T47D (cell line): ENCODE results near the gene TTC24.

Experiments
- DNase-seq, 2 experiments: peaks; one replicate each; pipeline versions ENCODE4 v3.0.0 to v3.0.0-alpha.2; 2011 to 2012; ENCODE audit warnings: low read depth in 1 of 2, low spot score in 1 of 2
- JUND ChIP-seq: IDR thresholded peaks from 2 replicates; pipeline ENCODE4 v1.6.1; 2012; ENCODE audit warnings: low read depth
- in situ Hi-C: cut with HindIII; loops from 2 replicates; pipeline ENCODE4 v1.10.0; 2016; ENCODE audit warnings: low sequenced_read_pairs, low pct_unique_long_range_greater_than_20kb

Gene TTC24

DNA sequence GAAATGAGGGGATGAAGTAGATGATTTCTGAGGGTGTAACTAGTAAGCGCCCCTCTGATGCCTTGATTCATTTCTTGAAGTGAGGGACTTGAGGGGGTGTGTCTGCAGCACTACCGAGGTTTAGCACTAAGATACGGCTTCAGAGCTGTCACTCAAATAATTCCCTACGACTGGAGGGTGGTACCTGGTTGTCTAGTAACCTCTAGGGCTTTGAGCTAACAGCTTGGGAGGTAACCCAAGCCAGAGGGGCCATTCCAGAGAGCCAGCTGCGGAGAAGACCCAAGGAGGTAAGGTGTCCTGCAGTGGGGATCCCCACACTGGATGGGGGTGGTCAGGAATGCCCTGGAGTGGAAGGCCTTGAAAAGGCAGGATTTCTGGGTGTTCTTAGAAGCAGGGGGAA, at the start of gene TTC24:
TSS of gene TTC24 (plus strand) at position 252 of the 400 bp plus-strand sequence. CDS start 1,642 bp downstream, outside the sequence.
- in situ Hi-C loops: no loop called here
- TF ChIP-seq JUND: no peak
- no peak for DNase-seq

DNA sequence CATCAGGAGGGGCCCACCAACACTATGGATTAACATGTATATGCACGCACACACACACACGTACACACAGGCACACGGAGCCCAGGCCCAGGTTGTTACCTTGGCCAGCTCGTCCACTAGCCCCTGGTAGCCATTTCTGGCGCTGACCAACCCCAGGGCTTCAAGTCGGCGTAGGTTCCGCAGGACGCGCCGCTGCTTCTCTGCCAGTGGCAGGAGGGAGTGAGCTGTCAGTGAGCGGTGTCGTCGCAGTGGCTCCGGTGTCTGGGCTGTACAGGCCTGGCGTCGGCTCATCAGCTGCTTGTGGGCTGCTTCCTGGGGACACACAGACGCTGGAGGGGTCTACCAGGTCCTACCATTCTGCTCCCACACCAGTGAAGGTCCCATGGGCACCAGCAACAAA, 49.5 kb upstream of the TTC24 start:
- DNase-seq: no peak
- TF ChIP-seq JUND: no peak
- in situ Hi-C loops: no loop called here

DNA sequence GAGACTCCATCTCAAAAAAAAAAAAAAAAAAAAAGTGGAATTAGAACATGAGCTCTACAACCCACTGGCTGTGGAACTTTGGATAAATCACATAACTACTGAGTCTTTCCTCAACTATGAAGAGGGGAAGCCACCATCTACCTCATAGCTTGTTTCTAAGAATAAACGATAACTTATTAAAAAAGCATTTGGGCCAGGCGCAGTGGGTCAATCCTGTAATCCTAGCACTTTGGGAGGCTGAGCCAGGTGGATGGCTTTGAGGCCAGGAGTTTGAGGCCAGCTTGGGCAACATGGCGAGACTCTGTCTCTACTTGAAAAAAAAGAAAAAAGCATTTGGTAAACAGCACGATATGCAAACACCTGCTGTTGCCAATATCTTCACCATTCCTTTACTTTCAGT, 47.1 kb upstream of the TTC24 start:
- in situ Hi-C loops: no loop called here
- TF ChIP-seq JUND: no peak

DNA sequence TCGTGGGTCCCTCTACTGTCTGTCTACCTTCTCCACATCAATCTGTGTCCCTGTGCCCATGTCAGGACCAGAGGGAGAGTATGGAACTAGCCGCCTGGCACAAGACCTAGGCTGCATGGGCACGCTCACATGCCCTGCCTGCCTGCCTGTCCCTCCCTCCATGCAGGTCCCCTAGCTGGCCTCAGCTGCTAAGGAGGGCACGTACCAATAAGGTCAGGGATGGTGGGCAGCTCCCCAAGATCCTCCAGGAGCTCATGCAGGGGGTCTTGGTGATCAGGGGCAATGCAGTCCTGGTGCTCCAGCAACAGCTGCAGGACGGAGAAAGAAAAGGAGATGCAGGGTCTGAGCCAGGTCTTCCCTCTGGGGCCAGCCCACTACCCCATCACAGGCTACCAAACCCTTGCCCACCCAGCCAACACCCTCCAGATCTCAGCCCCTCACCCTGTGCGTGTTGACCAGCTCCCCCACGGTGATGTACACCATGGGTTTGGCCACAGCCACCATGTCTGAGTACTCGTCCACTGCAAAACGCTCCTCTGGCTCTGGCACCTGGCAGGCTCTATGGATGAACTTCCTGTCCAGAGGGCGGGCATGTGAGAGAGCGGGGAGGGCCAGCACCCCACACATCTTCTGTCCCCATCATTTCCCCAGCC, 45.8 kb upstream of the TTC24 start:
- TF ChIP-seq JUND: no peak
- DNase-seq: no peak
- in situ Hi-C loops: no loop called here

More for the DNA sequence above, 47.1 kb upstream of the TTC24 start:
- no peak for DNase-seq

DNA sequence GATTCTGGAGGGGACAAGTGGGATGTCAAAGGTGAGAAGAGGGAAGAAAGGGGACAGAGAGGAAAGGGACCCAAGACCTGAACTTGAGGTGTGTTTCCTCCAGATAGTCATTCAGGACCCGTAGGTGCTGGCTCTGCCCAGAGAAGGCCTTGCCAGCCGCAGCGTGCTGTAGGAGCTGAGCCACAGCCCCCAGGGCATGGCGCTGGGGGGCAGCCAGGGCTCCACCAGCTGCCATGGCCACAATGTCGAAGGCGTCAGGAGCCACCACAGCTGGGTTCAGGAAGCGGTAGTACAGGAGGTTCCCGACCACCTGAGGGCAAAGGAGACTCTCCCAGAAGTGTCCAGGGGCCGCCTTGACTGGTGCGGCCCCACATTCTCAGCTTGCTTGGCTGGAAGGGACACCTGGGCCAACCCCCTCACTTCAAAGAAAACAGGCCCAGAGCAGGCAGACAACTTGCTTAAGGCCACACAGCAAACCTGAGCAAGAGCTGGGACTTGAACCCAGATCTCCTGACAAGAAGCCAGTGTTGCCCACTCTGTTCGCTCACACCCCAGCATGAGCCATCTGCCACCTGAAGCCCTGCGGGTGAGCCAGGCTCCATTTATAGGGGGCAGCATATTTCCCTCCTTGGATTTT, 45.0 kb upstream of the TTC24 start:
- in situ Hi-C loops: no loop called here
- TF ChIP-seq JUND: no peak
- no peak for DNase-seq

DNA sequence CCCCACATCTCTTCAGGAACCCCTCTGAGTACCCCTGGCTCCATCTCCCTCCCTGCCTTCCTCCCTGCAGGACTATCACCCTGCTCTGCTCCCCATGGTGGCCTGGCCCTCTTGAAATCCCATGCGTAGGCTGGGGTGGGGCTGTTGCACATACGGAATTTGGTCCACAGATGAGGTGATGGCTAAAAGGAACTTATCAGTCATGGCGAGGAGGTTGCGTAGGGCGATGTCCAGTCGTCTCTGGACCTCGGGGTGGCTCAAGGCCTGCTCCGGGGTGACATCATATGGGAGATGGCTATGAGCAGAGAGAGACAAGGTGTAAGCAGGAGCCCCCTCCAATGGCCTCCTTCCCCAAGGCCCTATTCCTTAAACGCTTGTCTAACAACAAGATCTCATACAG, 42.5 kb upstream of the TTC24 start:
- no peak for TF ChIP-seq JUND
- DNase-seq: no peak
- in situ Hi-C loops: no loop called here

DNA sequence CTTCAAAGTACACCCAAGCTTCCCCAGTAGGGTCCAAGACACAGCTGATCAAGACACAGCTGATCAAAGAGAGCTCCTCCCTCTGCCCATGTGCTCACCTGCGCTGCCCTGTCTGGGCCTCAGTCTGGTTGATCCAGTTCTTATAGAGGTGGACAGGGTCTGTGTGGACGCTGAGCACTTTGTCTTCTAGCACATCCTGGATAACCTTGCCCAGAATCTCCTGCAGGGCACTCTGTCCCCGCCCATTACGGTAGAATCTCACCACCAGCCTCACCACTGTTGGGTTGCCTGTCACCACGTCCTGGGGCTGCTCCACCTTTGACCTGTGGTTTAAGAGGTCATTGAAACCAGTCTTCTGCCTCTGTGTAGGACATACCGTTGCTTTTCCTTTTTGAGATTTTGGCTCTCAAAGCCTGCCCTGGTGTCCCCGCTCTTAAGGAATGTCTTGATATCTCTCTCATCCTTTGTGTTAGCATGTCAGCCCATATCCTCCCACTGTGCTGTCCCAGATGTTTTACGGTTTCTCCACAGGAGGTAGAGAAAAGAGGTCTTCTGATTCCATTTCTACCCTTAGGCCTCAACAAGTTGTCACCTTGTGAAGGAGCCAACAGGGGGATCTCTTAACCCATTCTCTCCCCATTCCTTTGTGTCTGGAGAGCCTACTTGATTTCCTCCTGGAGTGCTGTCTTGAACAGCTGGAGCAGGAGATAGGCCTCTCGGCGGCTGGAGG, 40.6 kb upstream of the TTC24 start:
- TF ChIP-seq JUND: no peak
- DNase-seq: no peak
- in situ Hi-C loops: no loop called here

DNA sequence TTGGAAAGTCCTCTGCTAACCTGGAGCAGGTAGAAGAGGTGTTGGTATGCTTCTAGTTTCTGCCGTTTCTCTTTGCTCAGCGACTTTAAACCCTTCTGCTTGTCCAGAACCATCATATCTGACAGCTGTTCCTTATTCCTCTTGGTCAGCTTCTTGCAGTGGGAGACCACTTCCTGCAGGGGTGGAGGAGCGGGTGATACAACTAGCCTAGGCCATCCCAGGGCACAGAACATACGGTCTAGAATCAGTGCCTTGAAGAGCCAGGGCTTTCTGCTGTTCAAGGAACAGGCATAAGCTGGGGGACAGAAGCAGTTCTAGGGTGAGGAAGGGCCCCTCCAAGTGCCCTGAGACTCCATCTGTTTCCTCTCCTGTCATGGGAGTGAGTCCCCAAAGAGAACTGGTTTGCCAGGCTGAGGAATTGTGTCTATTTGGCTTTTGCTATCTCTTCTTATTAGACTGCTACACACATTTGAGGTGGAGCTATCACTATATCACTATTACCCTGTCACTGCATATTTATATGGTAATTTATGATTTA, 39.6 kb upstream of the TTC24 start:
- in situ Hi-C loops: no loop called here
- DNase-seq: no peak
- TF ChIP-seq JUND: no peak

DNA sequence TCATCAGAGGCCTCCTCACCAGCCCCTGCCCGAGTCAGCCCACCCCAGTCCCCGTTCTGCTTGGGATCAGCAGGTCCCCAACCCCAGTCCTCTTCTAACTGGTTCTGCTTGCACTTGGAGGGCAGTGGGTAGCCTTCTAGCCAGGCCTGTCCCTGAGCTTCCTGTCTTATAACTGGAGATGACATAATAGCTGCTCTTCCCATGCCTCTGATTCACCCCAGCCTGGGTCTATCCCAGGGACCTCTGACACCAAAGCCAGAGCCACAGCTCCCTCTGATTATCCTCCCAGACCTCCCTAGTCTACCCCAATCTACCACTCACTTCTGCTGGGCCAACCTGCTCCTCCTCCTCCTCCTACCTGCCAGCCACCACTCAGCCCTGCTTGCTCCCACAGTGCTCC, 38.6 kb upstream of the TTC24 start:
- TF ChIP-seq JUND: no peak
- in situ Hi-C loops: no loop called here
- no peak for DNase-seq

DNA sequence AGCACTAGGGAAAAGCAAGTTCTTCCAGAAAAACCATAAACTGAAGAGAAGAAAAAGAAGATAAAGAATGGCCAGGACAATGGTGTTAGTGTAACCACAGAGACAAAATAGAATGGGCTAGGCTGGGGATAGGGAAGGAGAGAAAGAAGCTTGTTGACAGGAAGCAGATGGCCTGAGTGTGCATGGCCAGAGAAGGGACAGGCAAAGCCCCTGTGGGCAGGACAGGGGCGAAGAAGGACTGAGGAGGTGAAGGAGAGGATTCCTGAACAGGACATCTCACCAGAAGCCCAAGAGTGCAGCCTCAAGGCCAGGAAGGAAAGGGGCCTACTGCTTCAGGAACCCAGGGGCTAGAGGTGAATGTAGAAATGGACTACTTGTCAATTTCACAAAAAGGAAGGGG, 36.5 kb upstream of the TTC24 start:
- in situ Hi-C loops: no loop called here
- TF ChIP-seq JUND: no peak
- DNase-seq: peak in 1 of 2 experiments; percentile 25

DNA sequence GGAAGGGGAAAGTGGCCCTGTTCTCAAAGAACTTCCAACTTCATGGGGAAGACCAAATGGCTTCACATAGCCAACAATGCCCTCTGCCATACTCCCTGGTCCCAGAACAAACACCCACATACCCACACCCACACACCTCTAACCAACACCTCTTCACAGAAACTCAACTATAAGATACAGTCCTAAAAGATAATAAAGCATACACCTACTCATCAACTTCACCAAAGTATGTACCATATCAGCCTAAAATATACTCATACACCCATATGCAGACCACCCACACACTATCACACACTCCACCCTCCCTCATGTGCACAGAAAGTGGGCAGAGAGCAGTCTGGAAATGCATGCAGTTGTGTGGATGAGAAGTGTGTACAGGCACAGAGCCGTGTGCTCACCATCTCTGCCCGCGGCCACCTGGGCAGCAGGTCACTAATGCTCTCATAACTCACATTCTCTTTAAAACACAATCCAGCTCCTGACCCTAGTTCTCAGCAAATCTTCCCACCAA, 34.9 kb upstream of the TTC24 start:
- no peak for TF ChIP-seq JUND
- in situ Hi-C loops: no loop called here
- no peak for DNase-seq

DNA sequence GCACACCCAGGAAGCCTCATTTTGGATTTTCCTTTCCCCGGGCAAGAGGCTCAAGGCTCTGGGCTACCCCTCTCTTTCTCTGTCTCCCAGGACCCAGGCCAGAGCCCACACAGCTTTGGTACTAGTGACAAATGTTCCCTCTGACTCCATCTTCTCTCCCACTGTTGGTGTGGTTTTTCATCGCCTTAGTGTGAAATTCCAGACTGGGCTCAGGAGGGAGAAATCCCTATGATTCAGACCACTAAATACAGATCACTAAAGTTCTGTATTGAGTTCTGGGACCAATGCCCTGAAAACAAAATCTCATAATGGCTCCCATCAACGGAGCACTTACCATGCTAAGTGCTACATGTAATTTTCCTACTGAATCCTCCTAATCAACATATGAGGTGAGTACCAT, 33.3 kb upstream of the TTC24 start:
- in situ Hi-C loops: no loop called here
- no peak for DNase-seq
- TF ChIP-seq JUND: no peak

DNA sequence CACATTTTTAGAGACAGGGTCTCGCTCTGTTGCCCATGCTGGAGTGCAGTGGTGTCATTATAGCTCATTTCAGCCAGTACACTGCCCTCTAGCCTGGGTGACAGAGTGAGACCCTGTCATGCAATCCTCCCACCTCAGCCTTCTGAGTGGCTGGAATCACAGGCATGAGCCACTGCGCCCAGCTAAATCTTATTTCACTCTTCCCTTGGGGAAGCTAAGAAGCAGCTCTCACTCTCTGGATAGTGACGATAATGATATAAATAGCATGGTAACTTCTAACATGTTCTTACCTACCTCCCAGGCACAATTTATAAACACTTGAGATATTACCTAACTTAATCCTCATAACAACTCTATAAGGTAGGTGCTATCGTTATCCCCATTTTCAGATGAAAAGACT, 32.1 kb upstream of the TTC24 start:
- DNase-seq: no peak
- no peak for TF ChIP-seq JUND
- in situ Hi-C loops: no loop called here
